Transverse colon (tissue), 4 donors: ENCODE measurements around the gene LRRC10B. TPM values are rescaled to one million over a fixed set of nuclear protein-coding genes. Genes with fewer than 3 reads are reported as not detected.
"Not testable (repeated sequence)": the region's sequence is repeated elsewhere in the genome, so short reads cannot be mapped to it uniquely, and the experiment has no call there.

Source experiments
- DNase-seq: peaks from one replicate; pipeline ENCODE4 v3.0.0-alpha.2; 2019
- H3K27ac ChIP-seq, 4 donors: fragments of 200-600 bp; sonication (generic); 2 replicates each; pipeline ENCODE4 v1.5.1; 2016 to 2018; ENCODE audit warnings: inconsistent platforms in 4 of 4
- H3K27me3 ChIP-seq: fragments of 200-600 bp; sonication (generic); 2 replicates; pipeline ENCODE4 v1.5.1; 2017; ENCODE audit warnings: inconsistent platforms
- H3K36me3 ChIP-seq, 4 donors: fragments of 200-600 bp; sonication (generic); 2 replicates each; pipeline ENCODE4 v1.5.1; 2017 to 2019; ENCODE audit warnings: inconsistent platforms in 4 of 4
- H3K4me1 ChIP-seq, 4 donors: fragments of 200-600 bp; sonication (generic); 2 replicates each; pipeline ENCODE4 v1.5.1; 2017 to 2020; ENCODE audit warnings: inconsistent platforms in 4 of 4
- H3K4me3 ChIP-seq, 4 donors: fragments of 200-600 bp; sonication (generic); 1 replicate in 1 of 4; 2 replicates in 3 of 4; pipeline versions ENCODE4 v1.5.1 to v1.6.1; 2017 to 2019; ENCODE audit warnings: inconsistent platforms in 4 of 4
- H3K9me3 ChIP-seq, 2 donors: fragments of 200-600 bp; sonication (generic); 2 replicates each; pipeline ENCODE4 v1.5.1; 2017 to 2019; ENCODE audit warnings: inconsistent platforms in 2 of 2
- CTCF ChIP-seq, 5 experiments: fragments of 200-600 bp in 3 of 5; fragments of 450-650 bp in 2 of 5; sonication (generic) in 3 of 5; IDR thresholded peaks; 1 replicate in 2 of 5; 2 replicates in 3 of 5; pipeline ENCODE4 v1.5.1; 2016 to 2017; ENCODE audit warnings: antibody characterized with exemption in 5 of 5, inconsistent platforms in 3 of 5, mild to moderate bottlenecking in 2 of 5, moderate library complexity in 1 of 5
- EP300 ChIP-seq: sonication (generic); formaldehyde crosslinking; IDR thresholded peaks from one replicate; pipeline ENCODE4 v1.6.1; 2017; ENCODE audit warnings: antibody characterized with exemption, low read depth
- POLR2A ChIP-seq: fragments of 450-650 bp; IDR thresholded peaks from one replicate; pipeline ENCODE4 v1.6.1; 2016; ENCODE audit warnings: antibody characterized with exemption, mild to moderate bottlenecking, moderate library complexity
- POLR2AphosphoS5 ChIP-seq, 3 donors: sonication (generic); formaldehyde crosslinking; IDR thresholded peaks; one replicate each; pipeline ENCODE4 v1.6.1; 2016; ENCODE audit warnings: antibody characterized with exemption in 3 of 3
- WGBS, 2 donors: methylation state at CpG; one replicate each; pipeline ENCODE4 v1.1.5; 2018; ENCODE audit warnings: low coverage in 1 of 2; 5-methylcytosine and 5-hydroxymethylcytosine counted together
- in situ Hi-C, 4 donors: fragments of 200-750 bp; cut with MboI; loops; one replicate each; pipeline versions ENCODE4 v1.15.0 to v1.15.1; 2017; ENCODE audit warnings: low sequenced_read_pairs in 3 of 4, low pct_ligation_motif_present in 1 of 4, low pct_unique_long_range_greater_than_20kb in 1 of 4
- intact Hi-C: fragments of 100-400 bp; cut with DNase I; formaldehyde crosslinking; loops from one replicate; pipeline ENCODE4 v1.15.1; 2023; ENCODE audit warnings: low total_unique reads
- total RNA-seq, 4 donors: library from RNA; depleted of rRNA; stranded (reverse); fragments of >200 nt; gene quantifications; one replicate each; pipeline ENCODE4 v1.1.0, GENCODE V29; 2016

LRRC10B gene
- total RNA-seq, 4 donors from 2014 or later, result 0.32 to 1.1 (median 0.60) TPM; not detected in 1

DNA sequence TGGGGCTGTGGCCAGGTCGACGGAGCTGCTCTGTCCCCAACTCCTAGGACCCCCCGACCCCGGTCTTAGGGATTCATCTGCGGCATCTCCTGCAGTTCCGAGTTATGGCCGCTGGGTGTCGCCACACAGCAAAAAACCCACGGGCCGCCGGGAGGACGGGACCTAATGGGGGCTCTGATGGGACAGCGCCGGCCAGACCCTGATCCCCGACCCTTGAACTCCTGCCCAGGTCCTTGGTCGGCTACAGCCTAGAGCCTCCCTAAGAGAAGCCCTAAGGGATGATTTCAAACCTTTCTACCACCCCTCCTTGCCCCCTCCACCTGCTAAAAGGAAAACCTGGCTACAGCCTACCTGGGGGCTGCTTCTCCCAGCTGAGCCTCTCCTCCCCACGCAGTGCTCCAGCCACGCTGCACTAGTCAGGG, 30.8 kb upstream of the LRRC10B start:
- Histone ChIP-seq H3K36me3 (no peaks in the 10 kb centered on the region), H3K4me3 (no peak overlapping the region), H3K4me1 (peaks cover 5 to 33% (median 14%) of the 10 kb centered on the region in 4 donors), H3K27ac (no peak overlapping the region), H3K9me3 (no peaks in the 10 kb centered on the region), H3K27me3 (no peaks in the 10 kb centered on the region)
- TF ChIP-seq CTCF (IDR thresholded peaks at IDR 0.05) (peak; percentile 93 to 97 (median 95)), POLR2A (no peak), EP300 (no peak), POLR2AphosphoS5 (IDR thresholded peaks at IDR 0.05) (no peak)
- in situ Hi-C loops (loop anchor here in 3 of 4 donors (10.0 kb wide), 2 partner anchors 47 to 157 kb away; no protein-coding TSS in a partner anchor), intact Hi-C loops (no loop called here)
- WGBS, 2 donors, result 0 to 1% methylated on average over 5 to 18 of the region's 18 CpGs
- DNase-seq, result peak; percentile 52

- intact Hi-C loops, H3K9me3 ChIP-seq, H3K36me3 ChIP-seq, H3K4me3 ChIP-seq, H3K27me3 ChIP-seq, H3K27ac ChIP-seq, DNase-seq: not testable (repeated sequence)
- WGBS, 2 donors, result 91 to 96% methylated on average over 4 to 11 of the region's 11 CpGs
- in situ Hi-C loops, result loop anchor here in 3 of 4 donors (10.0 kb wide), 2 partner anchors 45 to 155 kb away; no protein-coding TSS in a partner anchor
- H3K4me1 ChIP-seq, result peaks cover 5 to 19% (median 8%) of the 10 kb centered on the region in 4 donors
Measured at GRCh38 chr11:61479360-61480058, 29.0 kb upstream of the LRRC10B start.

- Histone ChIP-seq H3K4me1 (peaks cover 5 to 19% (median 8%) of the 10 kb centered on the region in 4 donors), H3K4me3 (no peak overlapping the region), H3K36me3 (no peaks in the 10 kb centered on the region), H3K9me3 (no peaks in the 10 kb centered on the region), H3K27ac (no peak overlapping the region), H3K27me3 (no peaks in the 10 kb centered on the region)
- TF ChIP-seq POLR2AphosphoS5 (IDR thresholded peaks at IDR 0.05), result no peak
- no peak for TF ChIP-seq EP300
- no peak for TF ChIP-seq POLR2A
- TF ChIP-seq CTCF (IDR thresholded peaks at IDR 0.05), result no peak
- WGBS, 2 donors, result 75 to 76% methylated on average over 3 to 15 of the region's 15 CpGs
- in situ Hi-C loops (no loop called here), intact Hi-C loops (no loop called here)
- no peak for DNase-seq
Measured at GRCh38 chr11:61480261-61480993, 28.1 kb upstream of the LRRC10B start.

DNA sequence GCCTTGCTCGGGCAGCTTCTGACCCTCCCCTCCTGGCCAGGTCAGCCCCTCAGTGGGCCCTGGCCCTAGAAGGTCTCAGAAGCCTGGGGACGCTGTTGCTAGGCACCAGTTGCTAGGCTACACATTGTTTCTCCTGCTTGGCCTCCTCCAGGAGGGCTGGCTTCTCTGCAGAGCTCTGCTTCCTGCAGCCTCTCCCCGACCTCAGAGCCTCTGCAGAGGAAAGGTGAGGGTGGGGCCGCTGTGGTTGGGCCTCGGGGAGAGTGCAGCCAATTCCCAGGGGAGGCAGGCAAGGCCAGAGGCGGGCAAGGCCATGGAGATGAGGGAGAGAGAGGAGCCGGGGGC, 27.6 kb upstream of the LRRC10B start:
- no peak overlapping the region for H3K4me3 ChIP-seq
- H3K36me3 ChIP-seq, result no peaks in the 10 kb centered on the region
- 32% methylated on average over 7 of the region's 7 CpGs; no CpG with 5 or more reads in 1 of the 2 donors for WGBS, 2 donors
- DNase-seq, result peak; percentile 47
- TF ChIP-seq POLR2A (no peak), CTCF (IDR thresholded peaks at IDR 0.05) (no peak), POLR2AphosphoS5 (IDR thresholded peaks at IDR 0.05) (no peak), EP300 (no peak)
- H3K27me3 ChIP-seq, result no peaks in the 10 kb centered on the region
- H3K9me3 ChIP-seq, result no peaks in the 10 kb centered on the region
- H3K27ac ChIP-seq, result no peak overlapping the region
- H3K4me1 ChIP-seq, result peaks cover 5 to 19% (median 8%) of the 10 kb centered on the region in 4 donors
- intact Hi-C loops, result no loop called here
- in situ Hi-C loops, result no loop called here
